GM23338 (cell line): ENCODE measurements around the gene CLNK. TPM values are rescaled to one million over a fixed set of nuclear protein-coding genes. Genes with fewer than 3 reads are reported as not detected.

Source experiments
- ATAC-seq: fragments of 200-7000 bp; cut with Tn5 transposase; 3 replicates; pipeline ENCODE4 v1.9.1; 2020
- DNase-seq: peaks from one replicate; pipeline ENCODE4 v3.0.0-alpha.2; 2015; ENCODE audit warnings: low spot score
- H2AFZ ChIP-seq: fragments of 200-600 bp; sonication (generic); 2 replicates; pipeline ENCODE4 v1.8.0; 2016; ENCODE audit warnings: antibody characterized with exemption, mild to moderate bottlenecking, moderate library complexity
- H3F3A ChIP-seq: fragments of 200-600 bp; sonication (generic); replicated peaks from 2 replicates; pipeline ENCODE4 v1.8.0; 2017; ENCODE audit warnings: antibody characterized with exemption, mixed run types, low read depth
- H3K27ac ChIP-seq: fragments of 200-600 bp; sonication (generic); 2 replicates; pipeline ENCODE4 v1.6.1; 2016; ENCODE audit warnings: low read depth
- H3K27me3 ChIP-seq: fragments of 200-600 bp; sonication (generic); 2 replicates; pipeline ENCODE4 v1.8.0; 2016; ENCODE audit warnings: mild to moderate bottlenecking, mixed run types, moderate library complexity; ENCODE audit not compliant: insufficient read depth
- H3K36me3 ChIP-seq: fragments of 200-600 bp; sonication (generic); 2 replicates; pipeline ENCODE4 v1.8.0; 2016; ENCODE audit warnings: mild to moderate bottlenecking; ENCODE audit not compliant: insufficient read depth
- H3K4me1 ChIP-seq: fragments of 200-600 bp; sonication (generic); 2 replicates; pipeline ENCODE4 v1.8.0; 2016; ENCODE audit warnings: mild to moderate bottlenecking, moderate library complexity; ENCODE audit not compliant: insufficient read depth
- H3K4me2 ChIP-seq: fragments of 200-600 bp; sonication (generic); 2 replicates; pipeline ENCODE4 v1.7.1; 2017; ENCODE audit warnings: mixed run types
- H3K4me3 ChIP-seq: fragments of 200-600 bp; sonication (generic); 2 replicates; pipeline ENCODE4 v1.6.1; 2016; ENCODE audit warnings: mixed run types
- H3K79me2 ChIP-seq: fragments of 200-600 bp; sonication (generic); replicated peaks from 2 replicates; pipeline ENCODE4 v1.8.0; 2017; ENCODE audit warnings: mild to moderate bottlenecking; ENCODE audit not compliant: insufficient read depth
- H3K9me2 ChIP-seq: fragments of 200-600 bp; sonication (generic); 2 replicates; pipeline ENCODE4 v1.8.0; 2017; ENCODE audit not compliant: insufficient read depth
- H4K20me1 ChIP-seq: fragments of 200-600 bp; sonication (generic); replicated peaks from 2 replicates; pipeline ENCODE4 v1.8.0; 2017; ENCODE audit warnings: mild to moderate bottlenecking; ENCODE audit not compliant: insufficient read depth
- H3K27ac Mint-ChIP-seq: 2 replicates; pipeline ENCODE4 v1.8.0; 2020; ENCODE audit warnings: inconsistent platforms, mild to moderate bottlenecking, moderate library complexity, mixed read lengths
- H3K27me3 Mint-ChIP-seq: 3 replicates; pipeline ENCODE4 v1.8.0; 2022; ENCODE audit warnings: low read depth, mild to moderate bottlenecking, moderate library complexity, mixed read lengths, inconsistent platforms; ENCODE audit not compliant: insufficient read depth, poor library complexity
- H3K36me3 Mint-ChIP-seq: 3 replicates; pipeline ENCODE4 v1.8.0; 2021; ENCODE audit warnings: low read depth, mild to moderate bottlenecking, inconsistent platforms, moderate library complexity, mixed read lengths
- H3K4me1 Mint-ChIP-seq: 3 replicates; pipeline ENCODE4 v1.8.0; 2020; ENCODE audit warnings: mild to moderate bottlenecking, inconsistent platforms, mixed read lengths
- H3K4me3 Mint-ChIP-seq: 3 replicates; pipeline ENCODE4 v1.8.0; 2021; ENCODE audit warnings: moderate library complexity, mild to moderate bottlenecking, inconsistent platforms, mixed read lengths
- H3K9me3 Mint-ChIP-seq: 3 replicates; pipeline ENCODE4 v1.8.0; 2020; ENCODE audit warnings: moderate library complexity, mild to moderate bottlenecking, inconsistent platforms, mixed read lengths
- CREB1 ChIP-seq: fragments of 250-450 bp; sonication (Bioruptor Pico); IDR thresholded peaks from 2 replicates; pipeline ENCODE4 v1.5.0; 2020; ENCODE audit warnings: low read depth, mild to moderate bottlenecking, moderate library complexity
- ETS1 ChIP-seq: IDR thresholded peaks from 2 replicates; pipeline ENCODE4 v1.6.1; 2016; ENCODE audit warnings: antibody characterized with exemption
- EZH2 ChIP-seq: fragments of 200-600 bp; sonication (generic); IDR thresholded peaks from one replicate; pipeline ENCODE4 v1.8.0; 2017; ENCODE audit warnings: antibody characterized with exemption, mild to moderate bottlenecking, low read depth; ENCODE audit not compliant: unreplicated experiment
- EZH2phosphoT487 ChIP-seq: fragments of 200-600 bp; sonication (generic); IDR thresholded peaks from one replicate; pipeline ENCODE4 v1.8.1; 2018; ENCODE audit warnings: antibody characterized with exemption; ENCODE audit not compliant: unreplicated experiment
- NANOG ChIP-seq: IDR thresholded peaks from 2 replicates; pipeline ENCODE4 v1.6.1; 2016; ENCODE audit warnings: antibody characterized with exemption, borderline replicate concordance
- POLR2AphosphoS5 ChIP-seq: IDR thresholded peaks from 2 replicates; pipeline ENCODE4 v1.6.1; 2016; ENCODE audit warnings: antibody characterized with exemption, low read depth
- REST ChIP-seq: IDR thresholded peaks from one replicate; pipeline ENCODE4 v1.6.1; 2018; ENCODE audit warnings: antibody characterized with exemption; ENCODE audit not compliant: unreplicated experiment
- STAT1 ChIP-seq: IDR thresholded peaks from one replicate; pipeline ENCODE4 v1.6.1; 2016; ENCODE audit warnings: antibody characterized with exemption; ENCODE audit not compliant: unreplicated experiment
- ZNF114 ChIP-seq: fragments of 250-450 bp; sonication (Bioruptor Pico); IDR thresholded peaks from 2 replicates; pipeline ENCODE4 v1.5.0; 2020; ENCODE audit warnings: mild to moderate bottlenecking, moderate library complexity
- ZNF462 ChIP-seq: fragments of 250-450 bp; sonication (Bioruptor Pico); IDR thresholded peaks from 2 replicates; pipeline ENCODE4 v1.5.0; 2020; ENCODE audit warnings: mild to moderate bottlenecking, moderate library complexity
- polyA plus RNA-seq: library from polyadenylated mRNA; unstranded; fragments of >200 nt; fragmentation: Nextera tagmentation; extraction: Ambion mirVana; gene quantifications from 2 replicates; pipeline ENCODE4 v1.2.1, GENCODE V29; 2016
- total RNA-seq: library from RNA; depleted of rRNA; stranded (reverse); fragments of >200 nt; shearing (Covaris generic); gene quantifications from 2 replicates; pipeline ENCODE4 v1.2.3, GENCODE V29; 2014

Gene CLNK
- total and polyA plus RNA-seq, 2 experiments from 2014 or later = not detected

DNA sequence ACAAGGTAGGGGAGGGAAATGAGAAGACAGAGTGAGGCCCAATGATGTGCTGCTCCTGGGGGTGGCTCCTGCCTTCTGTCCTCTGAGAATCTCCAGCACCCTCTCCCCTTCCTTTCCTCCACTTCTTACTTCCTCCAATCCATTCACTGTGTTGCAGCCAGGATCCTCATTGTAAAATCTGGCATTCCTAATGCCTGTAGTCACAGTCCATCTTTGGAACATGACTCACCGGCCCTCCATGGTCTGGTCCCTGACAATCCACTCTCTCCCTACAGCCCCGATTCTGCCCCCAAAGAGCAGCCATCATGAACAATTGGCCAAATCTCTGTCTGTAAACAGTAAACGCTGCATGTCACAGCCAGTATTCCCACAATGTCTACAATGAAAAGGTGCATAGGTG, 72.9 kb downstream of the CLNK start:
- no peaks in the 10 kb centered on the region for H3K36me3 ChIP-seq
- H3K4me1 Mint-ChIP-seq = 0 out of 3 replicates have a peak, but pooled peaks cover 2% of the 10 kb centered on the region
- H3K27me3 ChIP-seq = no peaks in the 10 kb centered on the region
- H3K4me3 Mint-ChIP-seq = no peak overlapping the region
- H4K20me1 ChIP-seq = no peaks in the 10 kb centered on the region
- H3K9me3 Mint-ChIP-seq = no peaks in the 10 kb centered on the region
- H3K9me2 ChIP-seq = peaks cover 6% of the 10 kb centered on the region; the same call in 1 of the 2 replicates
- H2AFZ ChIP-seq = peak overlapping the region; percentile 43; the same call in 1 of the 2 replicates
- no peak overlapping the region for H3K4me2 ChIP-seq
- H3K4me3 ChIP-seq = no peak overlapping the region
- H3K4me1 ChIP-seq = no peaks in the 10 kb centered on the region
- no peak for TF ChIP-seq EZH2phosphoT487
- no peak for TF ChIP-seq ZNF462
- TF ChIP-seq EZH2 = no peak
- no peak for TF ChIP-seq ETS1
- no peak for TF ChIP-seq CREB1 (CRISPR knock-in tag)
- TF ChIP-seq ZNF114 (CRISPR knock-in tag) = no peak
- TF ChIP-seq REST = no peak
- no peak for TF ChIP-seq NANOG
- TF ChIP-seq STAT1 = no peak
- TF ChIP-seq POLR2AphosphoS5 = no peak
- no peaks in the 10 kb centered on the region for H3K36me3 Mint-ChIP-seq
- no peak for ATAC-seq
- no peaks in the 10 kb centered on the region for H3K27me3 Mint-ChIP-seq
- H3K27ac ChIP-seq = no peak overlapping the region
- no peak for DNase-seq
- no peaks in the 10 kb centered on the region for H3K79me2 ChIP-seq
- H3K27ac Mint-ChIP-seq = no peak overlapping the region
- no peaks in the 10 kb centered on the region for H3F3A ChIP-seq
